Stimulated activated CD8-positive, alpha-beta memory T cell treated with anti-CD3 and anti-CD28 coated beads, Interleukin-2, amount 100 ng/mL, for 1 hour (primary cell): ENCODE data around the gene CHRD.
"Not testable (repeated sequence)": the region's sequence is repeated elsewhere in the genome, so short reads cannot be mapped to it uniquely, and the experiment has no call there.

Experiments used
- DNase-seq, 2 donors: peaks; one replicate each; pipeline ENCODE4 v3.0.0-alpha.2; 2020; ENCODE audit warnings: low read depth in 2 of 2

CHRD gene

DNA sequence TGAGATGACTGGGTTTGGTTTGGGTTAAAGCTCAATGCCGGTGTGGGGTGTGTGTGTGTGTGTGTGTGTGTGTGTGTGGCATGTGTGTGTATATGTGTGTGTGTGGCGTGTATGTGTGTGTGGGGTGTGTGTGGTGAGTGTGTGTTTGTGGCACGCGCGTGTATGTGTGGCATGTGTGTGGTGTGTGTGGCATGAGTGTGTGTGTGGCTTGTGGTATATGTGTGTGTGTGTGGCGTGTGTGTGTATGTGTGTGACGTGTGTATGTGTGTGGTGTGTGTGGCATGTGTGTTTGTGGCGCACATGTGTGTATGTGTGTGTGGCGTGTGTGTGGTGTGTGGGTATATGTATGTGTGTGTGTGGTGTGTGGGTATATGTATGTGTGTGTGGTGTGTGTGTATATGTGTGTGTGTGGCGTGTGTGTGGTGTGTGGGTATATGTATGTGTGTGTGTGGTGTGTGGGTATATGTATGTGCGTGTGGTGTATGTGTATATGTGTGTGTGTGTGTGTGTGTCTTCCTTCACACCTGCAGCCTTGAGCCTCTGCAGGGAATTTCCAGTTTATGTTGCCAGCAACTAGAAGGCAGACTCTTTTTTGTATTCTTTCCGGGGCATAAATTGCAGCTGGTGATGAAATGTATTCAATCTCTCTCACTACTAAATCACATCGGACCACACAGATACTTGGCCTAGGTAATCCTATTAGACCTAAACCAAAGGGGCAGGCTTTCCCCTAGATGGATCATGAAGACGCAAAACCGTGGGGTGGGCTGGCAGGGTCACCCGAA lies 34.8 kb downstream of the CHRD start:
- DNase-seq: no peak

DNA sequence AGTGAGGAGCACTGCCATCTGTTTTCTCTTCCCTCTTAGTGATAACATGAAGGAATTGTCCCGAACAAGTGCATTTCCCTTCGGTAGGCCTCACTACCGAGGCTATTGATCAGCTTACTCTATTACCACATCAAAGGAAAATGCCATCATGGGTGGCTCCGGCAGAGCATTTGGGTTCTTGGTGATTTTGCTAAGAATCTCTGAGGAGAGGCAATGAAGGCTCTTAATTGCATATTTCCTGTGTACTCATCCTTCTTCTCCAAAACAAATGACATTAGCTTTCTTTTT lies 35.3 kb downstream of the CHRD start:
- DNase-seq: no peak

DNA sequence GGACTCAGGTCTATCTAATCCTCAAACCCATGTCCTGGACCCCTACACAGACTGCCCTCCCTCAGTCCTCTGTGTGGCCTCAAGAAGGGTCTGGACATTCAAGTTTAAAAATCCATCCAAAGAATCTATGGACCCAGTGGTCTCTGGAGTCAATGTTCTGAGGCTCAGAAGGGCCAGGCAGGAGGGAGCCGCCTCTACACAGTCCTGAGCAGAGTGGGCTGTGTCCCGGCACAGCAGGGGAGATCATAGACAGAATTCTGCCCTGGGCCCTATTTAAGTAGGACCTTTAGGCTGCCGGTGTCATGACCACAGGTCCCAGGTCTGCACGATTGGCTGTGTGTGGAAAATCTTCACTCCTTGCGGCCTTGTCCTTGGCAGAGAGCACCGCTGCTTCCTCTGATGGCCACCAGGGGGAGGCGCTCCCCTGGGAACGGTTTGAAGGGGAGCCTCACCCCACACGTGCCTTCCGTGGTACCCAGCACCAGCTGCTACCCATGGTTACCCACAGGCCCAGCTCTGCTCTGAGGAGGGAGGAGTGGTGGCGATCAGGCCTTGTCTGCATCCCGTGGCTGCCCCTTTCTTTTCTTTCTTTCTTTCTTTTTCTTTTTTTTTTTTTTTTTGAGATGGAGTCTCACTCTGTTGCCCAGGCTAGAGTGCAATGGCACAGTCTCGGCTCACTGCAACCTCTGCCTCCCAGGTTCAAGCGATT lies 37.9 kb downstream of the CHRD start:
- peak; percentile 32 to 41 for DNase-seq

DNA sequence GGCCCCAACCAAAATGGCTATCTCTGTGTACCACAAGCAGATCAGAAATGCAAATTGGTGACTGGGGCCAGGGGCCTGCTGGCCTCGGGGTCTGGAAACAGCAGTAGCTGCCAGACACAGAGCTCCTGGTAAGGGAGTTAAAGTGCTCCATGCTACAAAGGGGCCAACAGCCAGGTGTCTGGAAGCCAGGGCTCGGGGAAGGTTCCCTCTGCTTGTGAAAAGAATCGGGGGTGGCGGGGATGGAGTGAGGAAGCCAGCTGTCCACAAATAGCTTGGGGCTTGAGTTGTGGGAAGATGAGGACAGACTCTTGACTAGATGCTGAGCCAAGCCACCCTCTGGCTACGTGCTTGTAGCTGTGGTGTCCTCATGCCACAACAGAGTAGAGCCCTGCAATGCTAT lies 39.3 kb downstream of the CHRD start:
- DNase-seq: no peak

DNA sequence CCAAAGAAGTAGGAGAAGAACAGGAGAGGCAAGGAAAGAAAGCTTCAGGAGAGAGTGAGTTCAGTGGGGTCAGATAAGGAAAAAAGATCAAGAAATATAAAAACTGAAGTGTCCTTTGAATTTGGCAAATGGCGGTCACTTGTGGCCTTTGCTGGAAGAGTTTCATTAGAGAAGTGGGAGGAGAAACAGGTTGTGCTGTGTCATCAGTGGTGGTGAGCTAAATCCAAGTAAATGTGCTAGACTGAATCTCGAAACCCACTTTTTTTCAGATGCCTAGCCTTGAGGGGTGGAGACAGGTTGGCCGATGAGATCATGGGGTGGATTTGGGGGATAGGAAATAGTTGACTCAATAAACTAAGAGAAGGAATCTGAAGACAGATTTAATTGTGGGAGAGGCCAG lies 43.7 kb downstream of the CHRD start:
- no peak for DNase-seq

DNA sequence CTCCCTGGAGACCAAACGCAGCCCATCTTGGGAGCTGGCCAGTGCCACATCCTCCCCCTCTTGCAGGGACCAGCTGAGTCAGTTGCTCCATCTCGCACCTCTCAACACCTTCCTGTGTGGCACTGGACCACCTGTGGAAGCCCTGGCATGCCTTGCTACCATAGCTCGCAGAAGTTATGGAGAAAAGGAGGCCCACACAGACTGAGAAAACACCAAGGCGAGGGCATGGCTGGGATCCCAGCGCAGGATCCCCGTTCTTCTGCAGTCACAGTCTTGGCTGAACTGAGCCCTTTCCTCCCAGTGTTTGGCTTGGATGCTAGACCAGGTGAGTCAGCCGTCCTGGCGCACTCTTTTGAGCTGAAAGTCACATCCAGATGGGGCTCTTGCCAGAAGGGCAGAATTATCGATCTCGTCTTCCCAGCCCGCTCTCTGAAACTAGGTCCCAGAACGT lies 46.9 kb downstream of the CHRD start:
- DNase-seq: no peak

DNA sequence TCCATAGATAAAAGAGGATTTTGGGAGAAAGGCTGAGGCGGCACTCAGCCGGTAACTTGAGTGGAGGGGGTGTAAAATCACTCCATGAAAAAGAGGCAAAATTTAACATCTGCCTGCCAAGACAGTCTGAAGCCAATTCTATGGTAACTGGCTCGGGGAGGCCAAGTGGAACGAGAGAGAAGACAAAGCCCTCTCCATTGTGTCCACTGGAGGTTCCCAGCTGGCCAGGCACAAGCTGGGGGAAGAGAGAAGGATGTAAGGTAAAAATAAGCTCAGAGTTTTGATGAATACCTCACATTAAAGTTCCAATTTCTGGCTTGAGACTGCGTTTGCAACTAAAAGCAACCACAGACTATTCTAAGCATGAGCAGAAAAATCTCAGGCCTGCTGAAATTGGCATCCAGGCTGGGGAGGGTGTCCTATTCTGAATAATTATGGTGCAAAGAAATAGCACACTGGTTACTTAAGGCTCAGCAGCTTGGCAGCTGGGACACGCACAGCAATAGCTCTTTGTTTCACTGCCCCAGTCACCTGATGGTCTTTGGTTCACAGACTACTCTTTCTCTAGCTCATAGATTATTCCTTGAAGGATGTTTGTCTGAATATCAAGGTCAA lies 48.8 kb downstream of the CHRD start:
- DNase-seq: no peak

DNA sequence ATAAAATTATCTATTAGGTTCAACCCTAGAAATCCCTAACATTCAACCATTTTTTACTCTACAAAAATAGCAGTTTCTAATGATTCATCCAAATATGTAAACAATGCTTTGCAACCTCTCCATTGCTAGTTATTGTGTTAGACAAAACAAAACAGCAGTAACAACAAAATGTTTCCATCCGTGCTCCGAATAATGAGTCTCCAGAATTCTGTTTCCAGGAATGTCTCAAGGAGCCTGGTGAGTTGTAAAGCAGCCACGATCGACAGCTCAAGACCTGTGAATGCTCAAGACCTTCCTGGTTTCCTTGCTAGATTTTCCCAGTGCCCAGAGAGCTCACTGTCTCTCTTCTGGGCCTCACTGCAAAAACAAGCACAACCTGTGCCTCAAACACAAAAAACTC lies 49.9 kb downstream of the CHRD start:
- no peak for DNase-seq

DNA sequence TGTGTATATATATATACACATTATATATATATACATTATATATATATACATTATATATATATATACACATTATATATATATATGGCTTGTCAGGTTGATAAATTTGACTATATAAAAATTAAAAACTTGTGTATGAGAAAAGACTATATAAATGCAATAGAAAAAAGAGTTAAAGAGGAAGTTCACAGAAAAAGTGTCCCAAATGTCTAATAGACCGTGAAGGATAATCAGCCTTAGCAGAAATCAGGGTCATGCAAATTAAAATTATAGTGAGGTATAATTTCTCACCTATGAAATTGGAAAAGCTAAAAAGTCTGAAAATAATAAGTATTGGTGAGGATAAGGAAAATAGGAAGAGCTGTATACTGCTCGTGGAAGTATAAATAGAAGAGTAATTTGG lies 51.1 kb downstream of the CHRD start:
- DNase-seq: no peak

DNA sequence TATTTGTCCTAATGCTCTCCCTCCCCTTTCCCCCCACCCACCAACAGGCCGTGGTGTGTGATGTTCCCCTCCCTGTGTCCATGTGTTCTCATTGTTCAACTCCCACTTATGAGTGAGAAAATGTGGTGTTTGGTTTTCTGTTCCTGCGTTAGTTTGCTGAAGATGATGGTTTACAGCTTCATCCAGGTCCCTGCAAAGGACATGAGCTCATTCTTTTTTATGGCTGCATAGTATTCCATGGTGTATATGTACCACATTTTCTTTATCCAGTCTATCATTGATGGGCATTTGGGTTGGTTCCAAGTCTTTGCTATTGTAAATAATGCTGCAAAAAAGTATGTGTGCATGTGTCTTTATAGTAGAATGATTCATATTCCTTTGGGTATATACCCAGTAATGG lies 53.3 kb downstream of the CHRD start:
- not testable (repeated sequence) for DNase-seq

DNA sequence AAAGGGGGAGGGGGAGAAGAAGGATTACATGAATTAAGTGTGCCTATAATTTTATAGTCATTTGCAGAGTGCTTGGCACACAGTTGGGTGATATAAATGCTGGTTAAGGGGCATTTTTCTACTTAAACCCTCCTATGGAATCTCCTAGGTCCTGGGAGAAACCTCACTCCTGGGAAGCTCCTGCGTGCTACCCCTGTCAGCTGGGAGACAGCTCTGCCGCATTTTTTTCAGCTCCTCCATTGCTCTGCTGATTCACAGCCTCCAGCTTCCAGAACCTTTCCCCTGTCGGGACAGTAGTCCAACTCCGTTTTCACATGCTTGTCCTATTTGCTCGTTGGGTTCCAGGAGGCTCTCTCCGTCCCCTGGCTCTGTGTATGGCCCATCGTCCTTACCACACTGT lies 59.2 kb downstream of the CHRD start:
- no peak for DNase-seq
